ENCODE data around the gene ITGA7.
A peak's percentile ranks its signal among the peaks of the same experiment; 100 is the strongest.

Gene ITGA7

GRCh38 chr12:55717011-55718007 lies 9.6 kb upstream of the ITGA7 start:
- no peak for DNase-seq (ENCODE audit: low read depth)

DNA sequence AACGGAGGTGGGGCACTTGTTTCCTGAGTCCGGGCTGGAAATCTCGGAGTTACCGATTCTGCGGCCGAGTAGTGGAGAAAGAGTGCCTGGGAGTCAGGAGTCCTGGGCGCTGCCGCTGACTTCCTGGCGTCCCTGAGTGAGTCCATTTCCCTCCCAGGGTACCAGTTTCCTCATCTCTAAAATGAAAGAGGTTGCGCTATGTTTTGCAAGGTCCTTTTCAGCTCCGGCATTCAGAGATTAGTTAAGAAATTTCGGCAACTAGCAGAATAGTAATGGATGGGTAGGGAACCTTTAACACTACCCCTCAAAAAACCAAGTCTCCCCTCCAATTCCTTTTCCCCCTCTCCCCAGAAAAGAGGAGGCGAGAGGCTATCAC lies 8.9 kb upstream of the ITGA7 start:
- no peak for DNase-seq (ENCODE audit: low read depth)

GRCh38 chr12:55715833-55716581 lies 8.3 kb upstream of the ITGA7 start, which contains the start of gene BLOC1S1:
Gene BLOC1S1 (plus strand): TSS chr12:55716046. CDS start chr12:55716052, 6 bp downstream.
- peak; percentile 83 for DNase-seq (ENCODE audit: low read depth)

- DNase-seq (ENCODE audit: low read depth) = no peak
These were observed 7.6 kb upstream of the ITGA7 start for GRCh38 chr12:55715169-55715764.

- no peak for DNase-seq (ENCODE audit: low read depth)
These were observed 6.0 kb upstream of the ITGA7 start for GRCh38 chr12:55713721-55714120.

- DNase-seq (ENCODE audit: low read depth) = no peak
These were observed 5.2 kb upstream of the ITGA7 start for GRCh38 chr12:55712700-55713415.

- no peak for DNase-seq (ENCODE audit: low read depth)
These were observed 4.3 kb upstream of the ITGA7 start for GRCh38 chr12:55711786-55712553.

DNA sequence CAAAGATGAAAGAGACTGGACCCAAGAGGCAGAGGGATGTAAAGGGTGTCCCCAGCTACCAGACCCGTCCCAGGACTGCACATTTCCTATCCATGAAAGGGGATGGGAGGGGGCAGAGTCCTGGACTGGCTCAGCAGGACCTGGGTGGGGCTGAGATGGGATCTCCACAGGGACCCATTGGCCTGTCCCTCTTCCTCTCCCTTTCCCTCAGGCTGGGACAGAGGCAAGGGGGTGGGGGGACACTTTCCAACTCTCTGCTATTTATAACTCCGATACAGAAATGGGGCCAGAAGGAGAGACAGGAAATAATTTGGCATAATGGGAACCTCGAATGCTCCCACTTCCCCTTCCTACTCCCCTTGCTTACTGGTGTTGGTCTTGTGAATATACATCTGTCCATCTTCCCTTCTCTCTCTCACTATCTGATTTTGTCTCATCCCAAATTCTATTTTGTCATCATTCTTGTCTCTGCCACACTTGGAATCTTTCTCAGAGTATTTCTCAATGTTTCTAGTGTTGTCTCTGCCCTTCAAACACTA lies 1.1 kb upstream of the ITGA7 start:
- no peak for DNase-seq (ENCODE audit: low read depth)

- DNase-seq (ENCODE audit: low read depth) = no peak
These were observed 459 bp downstream of the ITGA7 start for GRCh38 chr12:55707219-55707671.

- DNase-seq (ENCODE audit: low read depth) = no peak
These were observed 1.0 kb downstream of the ITGA7 start for GRCh38 chr12:55706568-55707218.

DNA sequence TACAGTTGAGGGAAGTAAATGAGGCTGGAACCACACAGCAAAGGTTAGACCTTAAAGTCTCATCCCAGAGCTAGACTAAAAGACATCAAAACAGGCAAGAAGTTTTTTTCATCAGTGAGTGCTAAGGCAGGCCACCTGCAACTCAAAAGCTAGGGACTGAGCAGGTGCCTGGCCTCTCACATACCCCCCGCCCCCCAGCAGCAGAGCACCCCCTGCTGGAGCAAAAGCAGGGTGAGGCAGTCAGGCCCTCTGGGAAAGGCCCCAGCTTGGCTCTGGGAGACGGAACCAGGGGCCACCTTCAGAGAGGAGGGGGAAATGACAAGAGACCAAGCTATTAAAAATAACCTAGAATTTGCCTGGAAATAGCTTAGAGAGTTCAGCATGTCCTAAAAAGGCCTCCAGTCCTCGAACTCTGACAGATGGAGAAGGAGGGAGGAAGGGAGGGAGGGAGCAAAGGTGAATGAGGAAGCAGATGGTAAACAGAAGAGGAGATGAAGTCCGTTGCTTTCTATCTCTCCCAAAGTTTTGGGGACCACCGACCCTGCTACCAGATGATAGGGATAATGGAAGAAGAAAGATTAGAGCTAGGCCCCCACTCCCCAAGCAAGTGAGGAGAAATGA lies 1.8 kb downstream of the ITGA7 start:
- DNase-seq (ENCODE audit: low read depth) = no peak

GRCh38 chr12:55704824-55705718 lies 2.6 kb downstream of the ITGA7 start:
- no peak for DNase-seq (ENCODE audit: low read depth)

GRCh38 chr12:55703901-55704761 lies 3.6 kb downstream of the ITGA7 start:
- DNase-seq (ENCODE audit: low read depth) = no peak

GRCh38 chr12:55703288-55703687 lies 4.4 kb downstream of the ITGA7 start:
- no peak for DNase-seq (ENCODE audit: low read depth)

DNA sequence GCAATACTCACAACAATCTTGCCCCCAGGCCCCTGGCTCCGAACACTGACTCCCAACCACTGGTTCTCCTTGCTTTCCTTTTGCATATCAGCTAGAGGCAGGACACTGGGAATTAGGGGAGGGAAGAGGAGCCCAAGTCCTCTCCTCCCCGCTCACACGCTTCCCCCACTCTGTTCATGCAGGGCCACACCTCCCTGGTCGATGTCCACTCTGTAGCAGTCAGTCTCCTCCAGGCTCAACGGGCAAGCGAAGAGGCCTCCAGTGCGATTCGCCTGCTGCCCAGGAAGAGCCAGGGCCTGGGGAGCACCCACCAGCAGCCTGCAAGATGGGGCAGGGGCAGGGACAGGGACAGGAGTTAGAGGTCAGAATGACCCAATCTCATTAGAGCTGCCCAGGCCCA lies 4.8 kb downstream of the ITGA7 start:
- no peak for DNase-seq (ENCODE audit: low read depth)

DNA sequence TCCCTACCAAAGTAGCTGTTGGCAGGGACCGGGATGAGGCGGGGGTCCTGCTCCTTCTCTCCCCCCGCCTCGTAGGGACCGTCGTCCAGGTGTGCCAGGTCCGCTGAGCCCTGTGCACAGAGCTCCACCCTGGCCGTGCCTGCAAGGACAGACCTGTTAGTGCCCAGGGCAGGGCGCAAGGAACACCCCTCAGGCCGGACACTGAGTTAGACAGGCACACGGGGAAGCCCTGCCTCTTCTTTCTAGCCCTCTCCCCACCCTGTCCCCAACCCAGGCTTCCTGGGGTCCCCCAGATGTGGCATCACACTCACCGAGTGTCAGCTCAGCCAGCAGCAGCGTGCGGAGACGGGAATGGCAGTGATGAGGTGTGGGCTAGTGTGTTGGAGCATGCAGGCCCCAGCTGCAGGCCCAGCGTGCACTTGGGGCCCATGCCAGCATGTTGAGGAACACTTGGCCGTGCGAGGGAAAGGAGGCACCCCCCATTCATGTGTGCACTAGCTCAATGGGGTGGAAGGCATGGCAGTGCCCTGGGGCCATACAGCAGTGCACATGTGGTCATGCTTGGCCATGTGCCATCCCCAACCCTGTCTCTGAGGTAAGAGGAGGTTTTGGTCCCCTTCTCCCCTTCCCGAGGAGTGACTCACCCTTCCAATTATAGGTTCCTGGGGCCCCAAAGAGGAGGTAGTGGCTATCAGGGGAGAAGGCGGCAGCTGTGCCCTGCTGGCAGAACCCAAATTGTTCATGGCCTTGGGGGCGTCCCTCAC lies 7.3 kb downstream of the ITGA7 start:
- no peak for DNase-seq (ENCODE audit: low read depth)

DNA sequence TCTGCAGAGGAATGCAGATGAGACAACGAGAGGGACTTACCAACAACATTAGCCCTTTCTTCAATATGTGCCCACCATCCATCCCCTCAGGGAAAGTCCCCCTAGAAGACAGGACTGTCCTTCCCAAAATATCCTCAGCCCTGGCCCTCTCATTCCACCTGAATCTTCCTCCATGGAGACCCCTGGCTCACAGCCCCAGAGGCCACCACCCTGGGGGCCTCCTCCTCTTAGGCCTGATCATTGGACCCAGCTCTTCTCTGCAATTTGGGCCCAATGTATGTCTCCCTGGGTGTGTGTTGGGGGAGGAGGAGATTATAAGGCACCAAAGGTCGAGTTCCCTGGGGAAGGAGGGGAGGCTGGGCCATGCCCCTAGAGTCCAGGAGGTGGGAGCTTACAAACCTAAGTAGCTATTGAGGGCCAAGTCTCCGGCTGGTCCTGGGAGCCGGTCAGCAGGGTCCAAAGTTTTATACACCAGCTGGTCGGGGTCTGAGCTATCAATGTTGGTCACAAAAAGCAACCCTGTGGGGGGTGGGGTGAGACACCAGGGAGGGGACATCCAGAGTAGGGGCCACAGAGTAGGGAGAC lies 8.1 kb downstream of the ITGA7 start:
- DNase-seq (ENCODE audit: low read depth) = no peak
